Neural progenitor cell (in vitro differentiated cells): ENCODE data around the gene SHLD1. TPM values are rescaled to one million over a fixed set of nuclear protein-coding genes. Genes with fewer than 3 reads are reported as not detected.

Experiments used
- DNase-seq: peaks from one replicate; pipeline ENCODE4 v3.0.0-alpha.2; 2016; ENCODE audit warnings: low spot score
- H2AFZ ChIP-seq: fragments of 200-600 bp; sonication (generic); replicated peaks from 2 replicates; pipeline ENCODE4 v1.6.1; 2016; ENCODE audit warnings: antibody characterized with exemption
- H3F3A ChIP-seq: fragments of 200-600 bp; sonication (generic); 2 replicates; pipeline ENCODE4 v1.6.1; 2016; ENCODE audit warnings: antibody characterized with exemption, low read depth
- H3K27ac ChIP-seq: fragments of 200-600 bp; sonication (generic); 2 replicates; pipeline ENCODE4 v1.5.1; 2016; ENCODE audit warnings: mild to moderate bottlenecking
- H3K27me3 ChIP-seq: fragments of 200-600 bp; sonication (generic); 2 replicates; pipeline ENCODE4 v1.6.1; 2016; ENCODE audit warnings: mild to moderate bottlenecking, moderate library complexity
- H3K36me3 ChIP-seq: fragments of 200-600 bp; sonication (generic); 2 replicates; pipeline ENCODE4 v1.5.1; 2016
- H3K4me1 ChIP-seq: fragments of 200-600 bp; sonication (generic); 2 replicates; pipeline ENCODE4 v1.6.1; 2016; ENCODE audit warnings: mixed run types
- H3K4me2 ChIP-seq: fragments of 200-600 bp; sonication (generic); 2 replicates; pipeline ENCODE4 v1.6.1; 2016
- H3K4me3 ChIP-seq: fragments of 200-600 bp; sonication (generic); 2 replicates; pipeline ENCODE4 v1.5.1; 2016
- H3K79me2 ChIP-seq: fragments of 200-600 bp; sonication (generic); 2 replicates; pipeline ENCODE4 v1.6.1; 2016; ENCODE audit warnings: low read depth
- H3K9ac ChIP-seq: fragments of 200-600 bp; sonication (generic); 2 replicates; pipeline ENCODE4 v1.6.1; 2016
- H3K9me3 ChIP-seq: fragments of 200-600 bp; sonication (generic); 2 replicates; pipeline ENCODE4 v1.5.1; 2016; ENCODE audit warnings: low read depth
- H4K20me1 ChIP-seq: fragments of 200-600 bp; sonication (generic); 2 replicates; pipeline ENCODE4 v1.6.1; 2016; ENCODE audit warnings: low read depth
- H3K27ac Mint-ChIP-seq: 3 replicates; pipeline ENCODE4 v1.8.0; 2021; ENCODE audit warnings: mixed read lengths
- H3K27me3 Mint-ChIP-seq: 2 replicates; pipeline ENCODE4 v1.8.0; 2022; ENCODE audit warnings: low read depth, mild to moderate bottlenecking, inconsistent platforms, moderate library complexity, mixed read lengths; ENCODE audit not compliant: insufficient read depth
- H3K36me3 Mint-ChIP-seq: 3 replicates; pipeline ENCODE4 v1.8.0; 2021; ENCODE audit warnings: mixed read lengths
- H3K4me1 Mint-ChIP-seq: 3 replicates; pipeline ENCODE4 v1.8.0; 2021; ENCODE audit warnings: mixed read lengths
- H3K4me3 Mint-ChIP-seq: 3 replicates; pipeline ENCODE4 v1.8.0; 2021; ENCODE audit warnings: mild to moderate bottlenecking, moderate library complexity, mixed read lengths
- H3K9me3 Mint-ChIP-seq: 3 replicates; pipeline ENCODE4 v1.8.0; 2020; ENCODE audit warnings: mixed read lengths
- CTCF ChIP-seq: fragments of 200-600 bp; sonication (generic); IDR thresholded peaks from 2 replicates; pipeline ENCODE4 v1.5.1; 2017; ENCODE audit warnings: antibody characterized with exemption, mild to moderate bottlenecking
- EZH2 ChIP-seq: fragments of 200-600 bp; sonication (generic); IDR thresholded peaks from 2 replicates; pipeline ENCODE4 v1.6.1; 2017; ENCODE audit warnings: antibody characterized with exemption, mild to moderate bottlenecking, moderate library complexity
- EZH2phosphoT487 ChIP-seq: fragments of 200-600 bp; sonication (generic); IDR thresholded peaks from 2 replicates; pipeline ENCODE4 v1.6.1; 2017; ENCODE audit warnings: antibody characterized with exemption
- total RNA-seq: library from RNA; depleted of rRNA; stranded (reverse); fragments of >200 nt; gene quantifications from 2 replicates; pipeline ENCODE4 v1.2.3, GENCODE V29; 2015; ENCODE audit warnings: low replicate concordance

SHLD1 gene
- total RNA-seq, 1 donor from 2014 or later: 9.0 TPM

GRCh38 chr20:5785146-5785545, 34.9 kb downstream of the SHLD1 start:
- peaks cover 16% of the 10 kb centered on the region for H3K4me1 Mint-ChIP-seq
- TF ChIP-seq EZH2: no peak
- no peak for TF ChIP-seq CTCF
- no peak for TF ChIP-seq EZH2phosphoT487
- H3K4me3 Mint-ChIP-seq: no peak overlapping the region
- H3K9me3 ChIP-seq: no peaks in the 10 kb centered on the region
- no peak overlapping the region for H3K4me3 ChIP-seq
- H3K9me3 Mint-ChIP-seq: no peaks in the 10 kb centered on the region
- no peak overlapping the region for H2AFZ ChIP-seq
- peaks cover 5% of the 10 kb centered on the region for H3K36me3 Mint-ChIP-seq
- H3K4me2 ChIP-seq: no peak overlapping the region
- peaks cover 3% of the 10 kb centered on the region for H3K27me3 Mint-ChIP-seq
- H3K27me3 ChIP-seq: no peaks in the 10 kb centered on the region
- H3K4me1 ChIP-seq: no peaks in the 10 kb centered on the region
- no peaks in the 10 kb centered on the region for H3F3A ChIP-seq
- no peak overlapping the region for H3K9ac ChIP-seq
- H3K27ac Mint-ChIP-seq: no peak overlapping the region
- H3K27ac ChIP-seq: no peak overlapping the region
- H4K20me1 ChIP-seq: peaks cover 8% of the 10 kb centered on the region
- H3K79me2 ChIP-seq: no peaks in the 10 kb centered on the region
- no peak for DNase-seq
- H3K36me3 ChIP-seq: no peaks in the 10 kb centered on the region

GRCh38 chr20:5786930-5787795, 37.0 kb downstream of the SHLD1 start:
- H3K27ac Mint-ChIP-seq: peak overlapping the region; percentile 38
- H3K27me3 ChIP-seq: no peaks in the 10 kb centered on the region
- H3K36me3 ChIP-seq: no peaks in the 10 kb centered on the region
- peaks cover 10% of the 10 kb centered on the region for H3K36me3 Mint-ChIP-seq
- H3K4me3 Mint-ChIP-seq: no peak overlapping the region
- peaks cover 10% of the 10 kb centered on the region for H3K4me1 Mint-ChIP-seq
- H3K9me3 ChIP-seq: no peaks in the 10 kb centered on the region
- H3K9ac ChIP-seq: no peak overlapping the region
- no peak for DNase-seq
- no peaks in the 10 kb centered on the region for H3K79me2 ChIP-seq
- no peak overlapping the region for H3K4me3 ChIP-seq
- H3K4me2 ChIP-seq: no peak overlapping the region
- no peaks in the 10 kb centered on the region for H3K4me1 ChIP-seq
- H3F3A ChIP-seq: no peaks in the 10 kb centered on the region
- no peak overlapping the region for H3K27ac ChIP-seq
- no peak overlapping the region for H2AFZ ChIP-seq
- H3K9me3 Mint-ChIP-seq: no peaks in the 10 kb centered on the region
- peaks cover 3% of the 10 kb centered on the region for H4K20me1 ChIP-seq
- TF ChIP-seq CTCF (no peak), EZH2 (no peak), EZH2phosphoT487 (no peak)
- peaks cover 3% of the 10 kb centered on the region for H3K27me3 Mint-ChIP-seq

GRCh38 chr20:5787796-5788165, 37.6 kb downstream of the SHLD1 start:
- Mint-ChIP-seq H3K27me3 (peaks cover 3% of the 10 kb centered on the region), H3K27ac (no peak overlapping the region), H3K4me1 (peaks cover 8% of the 10 kb centered on the region), H3K4me3 (no peak overlapping the region), H3K36me3 (peaks cover 10% of the 10 kb centered on the region), H3K9me3 (no peaks in the 10 kb centered on the region)
- H2AFZ ChIP-seq: no peak overlapping the region
- H3K4me1 ChIP-seq: no peaks in the 10 kb centered on the region
- no peak overlapping the region for H3K27ac ChIP-seq
- H3K4me2 ChIP-seq: no peak overlapping the region
- H3F3A ChIP-seq: no peaks in the 10 kb centered on the region
- no peak overlapping the region for H3K4me3 ChIP-seq
- no peaks in the 10 kb centered on the region for H3K27me3 ChIP-seq
- no peaks in the 10 kb centered on the region for H3K36me3 ChIP-seq
- no peaks in the 10 kb centered on the region for H4K20me1 ChIP-seq
- no peak for DNase-seq
- H3K79me2 ChIP-seq: no peaks in the 10 kb centered on the region
- no peak overlapping the region for H3K9ac ChIP-seq
- H3K9me3 ChIP-seq: no peaks in the 10 kb centered on the region
- TF ChIP-seq EZH2 (no peak), CTCF (no peak), EZH2phosphoT487 (no peak)
